ENCODE data around the gene C22orf31.

GRCh38 chr22:29103121-29103520 lies 41.5 kb upstream of the C22orf31 start:
- TF ChIP-seq CTCF (IDR thresholded peaks at IDR 0.05; ENCODE audit: low read length) (no peak), EZH2 (optimal IDR thresholded peaks at IDR 0.05; ENCODE audit: low read depth, low read length) (no peak), EZH2phosphoT487 (IDR thresholded peaks at IDR 0.05; ENCODE audit: low read length) (no peak)

Data from MM.1S (cell line).